Central memory CD4-positive, alpha-beta T cell (primary cell): Measurements from ENCODE around the gene MAFG.

Experiments
- DNase-seq: peaks from one replicate; pipeline ENCODE4 v3.0.0; 2022
- total RNA-seq, 3 experiments: gene quantifications; one replicate each; lab custom pipeline; 2026; lab: John Stamatoyannopoulos, UW

MAFG gene
- total RNA-seq, result 30.3 to 141 (median 71.4) reads per million in 3 experiments

DNA sequence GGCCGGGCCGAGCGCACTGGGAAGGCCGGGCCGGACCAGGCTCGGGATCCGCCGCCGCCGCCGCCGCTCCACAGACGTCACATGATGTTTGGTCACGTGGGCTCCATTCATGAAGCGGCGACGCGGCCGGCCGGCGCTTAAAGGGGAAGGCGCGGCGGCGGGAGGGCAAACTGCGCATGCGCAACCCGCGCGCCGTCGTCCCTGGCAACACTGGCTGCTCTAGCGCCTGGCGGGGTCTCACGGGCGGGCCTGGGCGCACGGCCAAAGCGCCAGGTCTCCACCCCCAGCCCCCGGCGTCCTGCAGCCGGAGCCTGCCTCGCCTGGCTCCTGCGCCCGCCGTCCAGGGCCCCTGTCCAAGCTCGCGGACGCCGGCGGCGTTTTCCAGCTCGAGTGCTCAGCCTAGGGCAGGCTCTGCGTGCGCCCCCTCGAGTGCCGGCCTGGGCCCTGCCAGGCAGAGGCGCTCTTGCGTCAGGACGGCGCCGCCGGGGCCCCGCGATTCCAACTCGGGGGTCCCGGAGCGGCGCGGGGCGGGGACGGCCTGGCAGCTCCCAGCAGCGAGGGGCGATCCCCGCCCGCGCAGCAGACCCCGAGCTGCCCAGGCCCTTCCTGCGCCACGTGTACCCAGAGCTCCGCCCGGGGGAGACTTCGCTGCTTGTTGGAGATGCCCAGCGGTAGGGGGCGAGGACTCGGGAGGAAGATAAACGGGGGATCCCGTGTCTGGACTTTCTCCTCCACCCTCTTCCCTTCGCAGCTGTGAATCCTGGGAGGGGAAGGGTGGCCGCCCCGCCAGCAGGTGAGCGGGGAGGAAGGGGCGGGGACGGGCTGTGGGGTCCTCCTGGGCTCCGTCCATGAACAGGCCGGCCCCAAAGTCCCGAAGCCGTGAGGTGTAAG, at the start of gene MAFG:
TSS of gene MAFG (minus strand) at position 83 of the 891 bp plus-strand sequence. CDS start 4,550 bp downstream, outside the sequence.
- peak; percentile 89 for DNase-seq

DNA sequence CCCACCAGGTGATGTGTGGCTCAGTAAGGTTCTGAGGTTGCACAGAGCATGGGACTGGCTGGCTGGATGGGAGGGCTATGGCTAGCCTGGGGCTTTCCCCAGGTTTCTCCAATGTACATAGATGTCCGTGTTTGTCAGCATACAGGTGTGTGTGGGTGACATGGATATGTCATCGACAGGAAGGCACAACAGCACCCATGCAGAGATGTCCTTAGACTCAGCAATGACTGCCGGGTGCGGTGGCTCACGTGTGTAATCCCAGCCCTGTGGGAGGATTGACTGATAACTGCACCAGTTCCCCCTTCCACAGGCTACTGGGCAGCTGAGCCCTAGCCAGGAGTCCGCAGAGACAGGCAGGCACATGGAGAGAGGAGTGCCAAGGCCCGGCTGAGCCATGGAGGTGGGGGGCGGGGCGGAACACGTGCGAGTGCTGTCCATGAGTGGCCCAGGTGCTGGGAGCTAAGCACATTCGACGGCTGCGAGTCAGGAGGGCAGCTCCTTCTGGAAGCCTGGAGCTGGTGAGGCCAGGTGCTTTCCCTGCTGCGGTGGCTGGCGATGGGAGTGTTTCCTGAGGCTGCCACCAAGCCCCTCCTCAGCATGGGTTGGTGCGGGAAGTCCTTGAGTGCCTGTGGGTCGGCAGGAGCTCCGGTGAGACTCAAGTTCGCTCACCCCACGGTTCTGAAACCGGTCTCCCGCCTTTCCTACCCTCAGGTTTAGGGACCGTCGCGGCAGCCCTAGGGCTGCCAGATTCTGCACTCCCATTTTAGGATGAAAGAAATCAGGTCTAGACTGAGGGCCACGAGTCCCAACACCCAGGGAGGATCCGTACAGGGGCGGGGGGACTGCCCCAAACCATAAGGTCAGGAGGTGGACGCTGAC, 49.0 kb upstream of the MAFG start:
- DNase-seq, result no peak

DNA sequence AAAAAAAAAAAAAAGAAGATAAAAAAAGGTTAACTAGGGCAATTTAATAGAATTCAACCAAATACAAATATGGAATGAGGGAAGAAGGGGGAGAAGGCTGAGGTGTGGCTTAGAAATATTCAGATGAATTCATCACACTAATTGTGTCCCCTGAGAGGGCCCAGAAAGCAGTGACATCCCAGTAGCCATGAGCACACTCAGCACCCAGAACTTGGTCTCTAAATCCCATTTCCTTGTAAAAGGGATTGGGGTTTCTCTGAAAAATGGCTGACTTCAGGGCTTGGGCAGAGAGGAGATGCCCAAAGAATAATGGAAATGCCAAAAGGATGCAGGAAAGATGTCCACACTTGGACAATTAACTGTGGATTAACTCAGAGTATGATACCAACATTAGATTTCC, 45.9 kb upstream of the MAFG start:
- DNase-seq, result no peak

DNA sequence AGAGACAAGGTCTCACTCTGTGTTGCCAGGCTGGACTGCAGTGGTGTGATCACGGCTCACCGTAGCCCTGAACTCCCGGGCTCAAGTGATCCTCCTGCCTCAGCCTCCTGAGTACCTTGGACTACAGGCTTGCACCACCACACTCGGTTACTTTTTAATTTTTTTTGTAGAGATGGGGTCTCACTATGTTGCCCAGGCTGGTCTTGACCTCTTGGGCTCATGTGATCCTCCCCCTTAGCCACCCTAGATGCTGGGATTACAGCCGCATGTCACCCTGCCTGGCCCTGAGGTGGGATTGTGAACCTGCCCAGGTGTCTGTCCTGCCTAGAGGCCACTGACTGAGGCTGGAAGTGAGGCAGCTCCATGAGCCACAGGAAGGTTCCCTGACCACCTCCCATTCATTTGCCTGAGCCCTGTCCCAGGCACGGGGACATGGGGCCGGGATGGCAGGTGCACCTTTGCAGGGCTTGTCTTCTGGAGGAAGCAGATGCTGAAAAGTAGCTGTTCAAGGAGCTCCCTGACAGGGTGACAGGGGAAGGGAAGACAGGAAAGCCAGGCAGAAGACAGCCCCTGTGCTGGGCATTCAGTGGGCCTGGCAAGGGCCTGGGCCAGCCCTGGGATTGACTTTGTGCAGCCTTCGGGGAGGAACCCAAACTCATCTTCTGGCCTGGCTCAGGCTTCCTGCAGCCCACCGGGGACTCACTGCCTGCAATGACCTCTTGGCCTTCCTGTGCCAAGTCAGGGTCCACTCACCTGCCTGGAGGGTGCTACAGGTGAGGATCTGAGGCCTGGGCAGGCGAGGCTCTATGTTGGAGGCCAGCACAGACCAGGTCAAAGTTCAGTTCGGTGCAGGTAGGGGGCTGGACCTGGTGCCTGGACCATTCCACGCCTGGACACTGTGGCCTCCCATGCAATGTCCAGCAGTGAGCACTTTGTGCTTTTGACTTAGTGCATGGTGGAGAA, 41.6 kb upstream of the MAFG start:
- DNase-seq, result no peak

DNA sequence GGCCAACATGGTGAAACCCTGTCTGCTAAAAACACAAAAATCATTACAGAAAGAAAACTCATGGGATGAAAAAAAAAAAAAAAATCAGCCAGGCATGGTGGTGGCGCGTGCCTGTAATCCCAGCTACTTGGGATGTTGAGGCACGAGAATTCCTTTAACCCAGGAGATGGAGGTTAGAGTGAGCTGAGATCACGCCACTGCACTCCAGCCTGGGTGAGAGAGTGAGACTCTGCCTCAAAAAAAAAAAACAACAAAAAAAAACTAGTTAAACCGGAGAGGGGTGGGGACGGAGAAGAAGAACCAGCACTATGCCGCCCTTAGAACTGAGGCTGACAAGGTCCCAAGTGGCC, 40.8 kb upstream of the MAFG start:
- no peak for DNase-seq

DNA sequence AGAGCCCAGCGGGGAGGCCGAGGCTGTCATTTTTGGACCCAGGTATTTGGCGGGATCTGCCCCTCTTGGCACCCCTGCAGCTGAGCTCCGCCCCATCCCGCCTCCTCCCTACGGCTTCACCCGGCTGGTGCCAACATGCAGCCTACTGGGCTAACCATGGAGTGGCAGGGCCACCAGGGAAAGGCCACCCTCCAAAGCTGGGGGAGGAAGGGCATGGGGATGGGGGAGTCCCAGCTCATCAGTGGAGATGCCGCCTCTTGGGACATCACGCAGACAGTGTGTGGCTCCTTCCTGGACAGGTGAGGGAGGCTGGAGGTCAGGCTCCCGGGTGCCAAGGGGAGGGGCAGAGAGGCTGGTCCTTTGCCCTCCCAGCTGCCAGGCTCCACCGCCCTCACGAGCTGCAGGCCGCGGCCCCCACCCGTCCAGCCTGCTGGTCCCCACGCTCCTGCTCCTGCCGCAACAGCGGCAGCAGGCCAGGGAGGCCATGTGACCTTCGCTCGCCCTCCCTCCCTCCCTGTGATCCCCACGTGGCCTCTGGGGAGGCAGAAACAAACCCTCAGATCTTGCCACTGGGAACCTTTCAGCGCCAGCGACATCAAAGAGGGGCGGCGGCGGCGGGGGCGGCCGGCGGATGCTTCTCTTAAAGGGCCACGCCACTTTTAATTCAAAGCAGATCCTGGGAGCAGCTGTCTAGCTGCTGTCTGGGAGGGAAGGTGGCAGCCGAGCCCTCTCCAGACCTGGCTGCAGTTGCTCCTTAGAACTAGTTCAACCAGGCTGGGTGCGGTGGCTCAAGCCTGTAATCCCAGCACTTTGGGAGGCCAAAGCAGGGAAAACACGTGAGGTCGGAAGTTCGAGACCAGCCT, 40.2 kb upstream of the MAFG start:
- DNase-seq, result peak; percentile 84

DNA sequence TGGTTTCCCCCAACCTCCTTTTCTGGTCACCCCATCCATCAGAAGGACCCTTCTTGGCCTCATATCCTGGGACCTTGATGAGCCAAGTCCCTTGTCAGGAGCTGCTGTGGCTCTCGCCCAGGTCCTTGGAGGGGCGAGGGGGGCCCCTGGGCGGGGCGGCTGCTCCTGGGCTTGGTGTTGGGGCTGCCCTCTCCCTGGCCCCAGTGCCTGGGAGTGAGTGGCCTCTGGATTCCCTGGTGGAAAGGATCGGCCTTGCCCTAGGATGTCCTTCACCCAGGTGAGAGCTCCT, 39.7 kb upstream of the MAFG start:
- no peak for DNase-seq

DNA sequence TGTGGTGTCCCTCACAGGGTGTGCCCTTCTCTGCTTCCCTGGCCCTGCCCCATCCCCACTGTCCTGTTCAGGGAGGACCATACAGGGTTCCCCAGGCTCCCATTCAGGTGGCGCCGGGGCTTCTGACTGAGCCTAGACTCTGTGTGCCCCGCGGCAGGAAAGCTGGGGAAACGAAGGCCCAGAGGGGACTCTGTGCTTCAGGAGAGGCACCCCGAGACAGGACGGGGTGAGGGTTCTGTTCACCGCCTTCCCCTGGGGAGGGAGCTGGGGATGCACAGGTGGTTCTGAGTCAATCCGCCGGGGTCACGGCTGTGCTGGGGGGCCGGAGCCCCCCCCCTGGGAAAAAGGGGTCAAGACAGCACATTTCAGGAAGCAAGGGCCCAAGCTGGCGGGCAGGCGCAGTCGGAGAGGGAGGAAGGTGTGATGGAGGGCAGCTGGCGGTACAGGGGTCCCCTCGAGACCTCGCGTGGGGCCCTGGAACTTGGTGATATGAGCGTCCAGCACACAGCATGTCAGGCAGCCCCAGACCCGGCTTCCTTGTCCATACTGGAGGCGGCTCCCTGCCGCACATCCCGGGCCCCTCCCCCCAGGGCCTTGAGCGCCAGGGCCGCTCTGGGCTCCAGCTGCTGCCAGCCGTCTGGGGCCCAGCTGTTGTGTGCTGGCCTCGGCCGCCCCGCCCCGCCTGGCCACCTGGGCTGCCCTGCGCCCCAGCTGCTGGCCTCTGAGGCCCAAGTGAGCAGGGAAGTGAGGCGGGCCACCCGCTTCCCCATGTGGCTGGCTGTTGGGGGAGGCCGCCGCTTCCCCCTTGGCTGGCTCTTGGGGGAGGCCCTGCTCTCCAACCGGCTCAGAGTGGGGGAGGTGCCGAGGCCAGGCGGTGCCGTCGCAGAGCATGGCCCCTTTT, 39.1 kb upstream of the MAFG start:
- no peak for DNase-seq

DNA sequence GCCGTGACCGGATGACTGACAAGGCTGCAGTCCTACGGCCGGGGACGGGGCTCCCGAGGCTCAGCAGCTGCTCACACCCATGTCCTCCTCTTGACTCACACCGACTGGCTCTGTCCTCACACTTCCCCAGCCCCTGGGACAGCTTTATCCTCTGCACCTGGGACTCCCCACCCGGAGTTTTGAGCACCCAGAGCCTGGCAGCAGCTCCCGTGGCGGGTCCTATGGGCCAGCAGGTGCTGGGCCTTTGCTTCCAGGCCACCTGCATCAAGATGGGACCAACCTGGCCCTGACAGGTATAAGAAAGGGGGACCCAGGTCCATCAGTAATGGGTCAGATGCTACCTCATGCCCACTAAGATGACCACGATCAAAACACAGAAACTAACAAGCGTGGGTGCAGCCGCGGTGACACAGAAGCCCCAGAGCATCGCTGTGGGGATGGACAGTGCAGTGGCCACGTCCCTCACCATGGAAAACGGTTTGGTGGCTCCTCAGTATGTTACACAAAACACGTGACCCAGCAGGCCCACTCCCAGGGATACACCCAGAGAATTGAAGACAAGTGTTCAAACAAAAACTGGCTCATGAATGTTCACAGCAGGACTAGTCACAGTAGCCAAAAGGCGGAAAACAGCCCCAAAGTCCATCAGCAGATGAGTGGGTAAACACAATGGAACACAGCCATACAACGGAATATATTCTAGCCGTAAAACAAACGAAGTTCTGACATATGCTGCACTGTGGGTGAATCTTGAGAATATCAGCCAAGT, 36.7 kb upstream of the MAFG start:
- no peak for DNase-seq

DNA sequence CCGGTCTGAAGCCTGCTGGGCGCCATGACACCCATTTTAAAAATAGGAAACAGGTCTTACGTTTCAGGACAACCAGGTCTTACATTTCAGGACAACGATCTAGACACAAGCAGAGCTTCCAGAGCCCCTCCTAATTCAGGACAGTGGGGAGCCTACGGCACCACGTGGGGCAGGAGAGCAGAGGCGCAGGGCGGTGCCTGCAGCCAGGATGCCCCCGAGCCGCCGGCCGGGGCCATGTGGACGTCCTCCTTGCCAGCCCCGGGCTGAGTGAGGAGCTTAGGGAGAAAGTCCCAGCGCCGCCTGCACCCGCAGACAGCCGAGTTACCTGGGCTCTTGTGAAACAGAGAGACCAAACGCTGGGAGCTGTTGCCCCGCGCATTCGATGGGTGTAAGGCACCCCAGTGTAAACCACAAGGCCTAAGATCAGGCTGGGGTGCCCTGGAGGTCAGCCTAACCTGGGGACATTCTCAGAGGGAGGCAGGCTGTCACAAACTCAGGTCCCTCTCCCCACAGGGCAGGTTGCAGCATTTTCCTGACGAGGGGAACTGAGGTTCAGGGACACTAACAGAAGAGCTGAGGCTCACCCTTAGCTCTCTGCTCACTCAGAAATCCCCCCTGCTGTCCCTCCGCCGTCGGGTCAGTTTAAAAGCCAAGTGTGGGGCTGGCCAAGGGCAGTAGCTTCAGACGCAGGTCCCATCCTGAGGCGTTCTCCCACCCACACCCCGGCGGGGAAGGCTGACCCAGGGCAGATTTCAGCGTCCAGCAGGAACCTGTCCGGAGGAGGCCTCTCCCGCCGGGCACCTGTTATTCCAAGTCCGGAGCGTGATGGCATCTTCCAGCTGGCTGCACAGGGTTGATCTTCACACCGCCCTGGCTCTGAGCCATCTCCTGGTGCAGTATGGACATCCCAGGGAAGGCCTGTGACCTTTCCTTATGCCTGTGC, 35.2 kb upstream of the MAFG start:
- DNase-seq, result no peak

DNA sequence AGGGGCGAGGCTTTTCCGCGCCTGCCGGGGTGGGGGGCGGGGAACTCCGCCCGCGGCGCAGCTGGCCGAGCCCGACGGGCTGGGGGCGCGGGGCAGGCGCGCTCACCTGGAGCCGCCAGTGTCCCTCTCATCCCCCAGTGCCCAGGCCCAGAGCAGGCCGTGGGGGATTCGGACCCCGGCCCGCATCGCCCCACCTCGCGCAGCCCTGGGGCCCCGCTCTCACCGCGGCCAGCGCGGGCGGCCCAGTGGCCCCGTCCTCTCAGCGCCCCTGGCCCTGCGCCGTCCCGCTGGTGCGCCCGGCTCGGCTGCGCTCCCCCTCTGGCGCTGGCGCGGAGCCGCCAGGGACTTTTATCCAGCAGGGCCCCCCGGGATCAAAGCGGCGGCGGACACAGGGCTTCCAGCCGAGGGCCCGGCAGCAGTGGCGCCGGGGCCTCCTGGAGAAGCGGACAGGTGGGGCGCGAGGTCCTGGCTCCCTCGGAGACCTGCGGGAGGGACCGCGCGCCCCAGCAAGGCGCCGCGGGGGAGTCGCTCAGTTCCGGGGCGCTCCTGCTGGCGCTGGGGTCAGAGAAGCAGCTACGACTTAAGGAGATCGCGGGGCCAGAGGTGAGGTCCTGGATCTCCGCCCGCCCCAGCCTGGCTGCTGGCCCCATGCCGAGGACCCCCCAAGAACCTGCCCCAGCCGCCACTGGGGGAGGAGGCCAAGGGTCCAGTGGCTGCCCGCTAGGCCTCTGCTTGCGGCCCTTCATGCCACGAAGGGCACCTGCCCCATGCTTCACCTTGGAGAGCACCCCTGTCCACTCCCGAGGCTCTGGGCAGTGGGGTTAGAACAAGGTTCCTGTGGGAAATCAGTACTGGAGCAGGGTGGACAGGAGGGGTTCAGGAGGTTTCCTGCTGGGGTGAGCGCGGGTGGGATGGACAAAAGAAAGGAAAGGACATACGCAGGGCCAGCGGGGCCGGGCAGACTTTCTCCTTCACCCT, 34.3 kb upstream of the MAFG start:
- DNase-seq, result no peak

DNA sequence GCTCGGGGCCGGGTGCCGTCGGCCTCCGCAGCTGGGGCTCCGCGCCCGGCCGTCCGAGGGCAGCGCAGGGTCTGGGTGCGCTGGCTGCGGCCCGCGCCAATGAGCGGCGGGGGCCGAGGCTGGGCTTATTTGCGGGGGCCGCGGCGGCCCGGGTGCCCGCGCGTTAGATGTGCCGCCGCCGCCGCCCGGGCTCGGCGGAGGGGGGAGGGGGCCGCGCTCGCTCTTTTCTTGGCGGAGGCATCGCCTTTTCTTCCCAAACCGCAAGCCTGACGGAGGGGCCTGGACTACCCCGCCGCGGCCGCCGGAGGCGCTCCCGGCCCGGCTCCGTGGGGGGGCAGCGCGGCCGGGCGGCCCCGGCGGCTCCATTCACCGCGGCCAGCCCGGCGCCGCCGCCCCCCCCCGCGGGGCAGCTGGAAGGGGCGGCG, 33.6 kb upstream of the MAFG start, which contains the start of gene NOTUM:
TSS of gene NOTUM (minus strand) at position 101 of the 425 bp plus-strand sequence. CDS start 278 bp downstream, outside the sequence.
- no peak for DNase-seq

DNA sequence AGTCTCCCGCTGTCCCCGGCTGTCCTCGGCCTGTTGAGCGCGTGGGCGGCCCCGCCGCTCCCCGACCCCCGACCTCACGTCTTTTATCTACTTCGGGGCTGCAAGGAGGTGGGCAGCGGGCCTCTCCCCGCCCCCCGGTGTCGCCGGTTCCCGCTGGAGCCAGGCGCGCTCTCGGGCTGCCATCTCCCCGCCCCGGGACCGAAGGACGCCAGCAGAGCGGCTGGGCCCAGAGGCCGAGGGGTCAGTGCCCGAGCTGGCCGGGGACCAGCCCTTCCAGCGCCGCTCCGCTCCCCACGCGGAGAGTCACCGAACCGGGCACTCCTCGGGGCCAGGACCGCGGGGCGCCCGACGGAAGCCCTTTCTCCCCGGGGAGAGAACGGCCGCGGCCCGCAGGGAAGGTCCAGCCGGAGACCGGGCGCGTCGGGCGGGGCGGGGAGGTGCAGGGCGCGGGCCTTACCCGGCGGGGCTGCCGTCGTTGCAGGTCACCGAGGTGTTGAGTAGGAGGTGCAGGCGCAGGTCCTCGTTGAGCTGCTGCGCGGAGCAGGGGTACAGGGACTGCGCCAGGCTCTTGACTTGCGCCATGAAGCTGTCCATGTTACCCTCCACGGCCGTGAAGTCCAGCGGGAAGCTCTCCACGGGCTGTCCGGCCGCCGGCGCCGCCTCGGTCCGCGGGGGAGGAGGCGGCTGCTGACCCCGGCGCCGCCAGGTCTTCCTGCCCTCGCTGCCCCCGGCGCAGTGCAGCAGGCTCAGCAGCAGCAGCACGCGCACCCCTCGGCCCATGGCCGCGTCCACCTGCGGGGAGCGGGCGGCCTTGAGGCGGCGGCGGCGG, 32.8 kb upstream of the MAFG start:
- no peak for DNase-seq

DNA sequence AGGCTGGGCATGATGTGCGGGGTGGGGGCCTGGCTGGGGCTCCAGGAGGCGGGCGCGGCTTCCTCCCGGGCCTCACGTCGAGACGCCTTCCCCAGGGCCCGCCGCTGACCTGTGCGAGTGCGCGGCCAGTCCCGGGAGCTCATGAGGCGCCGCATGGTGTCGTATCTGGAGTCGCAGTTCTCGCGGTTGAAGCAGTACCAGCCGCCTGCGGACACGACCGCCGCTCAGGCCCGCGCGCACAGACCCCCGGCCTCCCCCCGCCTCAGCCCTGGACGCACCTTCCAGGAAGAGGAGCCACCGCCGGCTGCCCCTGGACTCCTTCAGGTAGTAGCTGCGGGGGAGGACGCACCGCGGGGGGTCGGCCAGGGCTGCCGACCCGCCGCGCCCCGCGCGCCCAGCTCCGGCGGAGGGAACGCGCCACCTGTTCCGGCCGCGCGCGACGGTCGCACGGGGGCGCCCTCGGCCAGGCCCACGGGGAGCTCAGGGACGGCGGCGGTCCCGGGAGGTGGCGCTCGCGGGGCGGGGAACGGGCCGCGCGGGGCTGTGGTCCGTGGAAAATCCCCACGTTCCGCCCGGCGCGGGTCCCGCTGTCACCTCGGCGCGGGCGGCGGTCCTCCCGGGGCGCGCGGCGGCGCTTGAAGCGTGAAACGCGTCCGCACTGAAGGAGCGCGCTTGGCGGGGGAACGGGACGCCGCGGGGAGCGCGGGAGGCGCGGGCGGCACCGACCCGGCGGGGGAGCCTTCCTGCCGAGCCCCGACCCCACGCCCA, 32.0 kb upstream of the MAFG start:
- DNase-seq, result peak; percentile 80

DNA sequence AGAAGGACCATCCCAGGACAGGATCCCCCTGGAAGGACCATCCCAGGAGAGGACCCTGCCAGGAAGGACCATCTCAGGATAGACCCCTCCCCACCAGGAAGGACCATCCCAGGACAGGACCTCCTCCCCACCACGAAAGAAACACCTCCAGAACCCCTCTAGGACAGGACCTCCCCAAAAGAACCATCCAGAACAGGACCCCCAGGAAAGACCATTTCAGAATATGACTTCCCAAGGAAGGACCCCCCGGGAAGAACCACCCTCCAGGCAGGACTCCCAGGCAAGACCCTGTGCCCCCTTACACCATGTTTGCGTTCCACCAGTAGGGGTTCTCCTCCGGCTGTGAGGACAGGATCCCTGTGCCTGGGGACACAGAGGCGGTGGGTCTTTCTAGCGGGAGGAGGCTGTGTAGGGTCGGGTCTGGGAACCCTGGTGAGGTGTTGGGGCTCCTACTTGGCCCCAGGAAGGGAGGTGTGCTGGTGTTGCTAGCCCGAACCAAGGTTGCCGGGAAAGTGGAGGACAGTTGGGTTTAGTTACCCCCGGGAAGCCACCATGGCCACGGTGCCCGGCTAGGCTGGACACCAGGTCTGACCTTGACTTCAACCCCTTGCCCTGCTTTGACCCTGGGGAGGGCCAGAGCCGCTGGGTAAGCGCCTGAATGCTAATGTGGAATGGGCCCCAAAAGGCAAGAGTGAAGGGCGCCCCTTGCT, 31.3 kb upstream of the MAFG start:
- DNase-seq, result no peak
